ENCODE data around the gene ATP8B3.
"Not testable (repeated sequence)": the region's sequence is repeated elsewhere in the genome, so short reads cannot be mapped to it uniquely, and the experiment has no call there.

ATP8B3 gene

DNA sequence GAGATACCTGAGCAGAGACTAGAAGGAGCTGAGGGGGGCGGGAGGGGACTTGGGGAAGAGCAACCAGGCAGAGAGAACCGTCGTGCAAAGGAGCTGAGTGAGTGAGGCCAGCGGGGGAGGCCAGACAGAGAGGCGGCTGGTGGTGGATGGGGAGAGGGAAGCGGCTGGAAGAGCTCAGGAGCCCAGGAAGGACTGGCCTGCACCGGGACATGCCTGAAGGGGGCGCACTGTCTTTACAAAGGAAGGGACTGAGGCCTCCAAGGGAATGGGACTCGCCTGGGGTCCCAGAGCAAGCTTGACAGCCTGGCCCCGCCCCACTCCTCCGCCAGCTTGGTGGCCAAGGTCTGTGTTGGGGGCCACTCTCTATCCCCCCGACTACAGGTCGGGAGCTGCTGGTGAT lies 43.8 kb downstream of the ATP8B3 start:
- no peak for DNase-seq

DNA sequence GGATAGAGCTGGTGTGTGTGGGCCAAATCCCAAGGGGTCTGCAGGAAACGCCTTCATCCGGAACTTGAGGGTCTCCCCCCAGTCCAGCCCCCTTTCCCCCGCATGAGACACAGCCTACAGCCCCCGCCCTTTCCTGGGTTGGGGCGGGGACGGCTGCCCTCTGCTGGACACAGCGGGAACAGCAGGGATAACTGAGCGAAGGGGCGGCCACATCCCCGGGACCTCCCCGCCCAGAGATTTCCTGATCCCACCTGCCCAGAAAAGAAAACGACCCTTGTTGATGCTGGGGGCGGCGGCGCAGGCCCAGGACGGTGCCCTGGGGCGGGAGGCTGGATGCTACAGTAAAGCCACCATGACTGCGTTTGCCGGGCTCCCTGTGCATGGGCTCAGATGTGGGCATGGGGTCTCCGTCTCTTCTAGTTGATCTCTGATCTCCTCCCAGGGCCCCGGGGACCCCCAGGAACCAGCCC lies 44.6 kb downstream of the ATP8B3 start:
- no peak for DNase-seq

DNA sequence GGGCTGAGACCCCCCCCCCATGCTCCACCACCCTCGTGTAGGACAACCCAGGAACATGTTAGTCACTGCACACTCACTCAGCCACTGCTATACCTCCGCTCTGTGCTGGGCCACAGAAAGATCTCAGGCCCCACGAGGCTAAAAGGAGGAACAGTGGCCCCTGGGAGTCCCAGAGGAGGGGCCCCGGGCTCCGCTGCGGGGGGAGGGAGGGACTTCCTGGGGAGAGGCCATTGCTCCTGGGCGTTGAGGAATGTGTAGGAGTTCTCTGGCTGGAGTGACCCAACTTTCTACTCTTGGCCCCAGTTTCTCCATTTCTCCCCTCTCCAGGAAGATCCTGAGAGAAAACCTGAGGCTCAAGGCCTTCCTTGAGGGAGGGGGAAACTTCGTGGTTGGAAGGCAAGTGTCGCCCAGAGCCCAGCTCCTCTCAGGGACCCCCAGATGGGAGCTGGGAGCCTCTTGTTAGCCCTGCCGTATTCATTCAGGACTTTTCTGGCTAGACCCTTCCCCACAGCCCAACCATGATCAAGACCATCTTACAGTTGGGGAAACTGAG lies 45.2 kb downstream of the ATP8B3 start:
- DNase-seq = no peak

DNA sequence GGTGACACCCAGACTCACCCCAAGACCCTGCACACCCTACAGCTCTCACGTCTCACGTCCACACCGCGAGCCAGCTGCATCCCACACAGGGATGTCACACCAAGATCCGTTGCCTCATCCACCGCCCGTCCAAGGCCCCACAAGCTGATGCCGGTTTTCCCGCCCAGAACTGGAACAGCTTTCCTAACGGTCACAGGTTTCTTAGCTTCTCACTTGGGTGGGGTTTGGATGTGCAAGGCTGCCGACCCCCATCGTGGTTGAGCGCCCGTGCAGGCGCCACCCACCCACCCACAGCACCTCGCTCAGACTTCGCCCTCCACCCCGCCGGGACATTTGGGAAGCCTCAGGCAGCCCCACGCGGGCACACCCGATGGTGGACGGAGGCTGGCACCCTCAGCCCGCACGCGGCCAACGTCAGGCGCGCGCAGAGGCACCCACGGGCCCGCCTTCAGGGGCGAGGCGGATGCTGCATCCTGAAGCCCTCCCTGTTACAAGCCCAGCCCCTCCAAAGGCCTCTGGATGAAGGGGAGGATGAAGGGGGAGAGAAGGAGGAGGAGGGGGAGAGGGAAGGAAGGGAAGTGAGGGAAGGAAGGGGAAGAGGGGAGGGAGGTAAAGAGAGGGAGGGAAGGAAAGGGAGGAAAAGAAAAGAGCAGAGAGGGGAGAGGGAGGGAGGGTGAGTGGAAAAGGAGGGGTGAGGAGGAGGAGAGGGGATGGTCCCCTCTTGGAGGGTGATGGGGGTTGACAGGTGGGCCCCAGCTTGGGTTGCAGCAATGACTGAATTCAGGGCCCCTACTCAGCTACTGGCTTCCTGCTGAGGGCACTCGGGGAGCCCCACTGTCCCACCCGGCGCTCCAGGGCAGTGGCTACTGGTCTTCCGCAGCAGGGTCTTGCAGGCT lies 45.9 kb downstream of the ATP8B3 start:
- DNase-seq = no peak

DNA sequence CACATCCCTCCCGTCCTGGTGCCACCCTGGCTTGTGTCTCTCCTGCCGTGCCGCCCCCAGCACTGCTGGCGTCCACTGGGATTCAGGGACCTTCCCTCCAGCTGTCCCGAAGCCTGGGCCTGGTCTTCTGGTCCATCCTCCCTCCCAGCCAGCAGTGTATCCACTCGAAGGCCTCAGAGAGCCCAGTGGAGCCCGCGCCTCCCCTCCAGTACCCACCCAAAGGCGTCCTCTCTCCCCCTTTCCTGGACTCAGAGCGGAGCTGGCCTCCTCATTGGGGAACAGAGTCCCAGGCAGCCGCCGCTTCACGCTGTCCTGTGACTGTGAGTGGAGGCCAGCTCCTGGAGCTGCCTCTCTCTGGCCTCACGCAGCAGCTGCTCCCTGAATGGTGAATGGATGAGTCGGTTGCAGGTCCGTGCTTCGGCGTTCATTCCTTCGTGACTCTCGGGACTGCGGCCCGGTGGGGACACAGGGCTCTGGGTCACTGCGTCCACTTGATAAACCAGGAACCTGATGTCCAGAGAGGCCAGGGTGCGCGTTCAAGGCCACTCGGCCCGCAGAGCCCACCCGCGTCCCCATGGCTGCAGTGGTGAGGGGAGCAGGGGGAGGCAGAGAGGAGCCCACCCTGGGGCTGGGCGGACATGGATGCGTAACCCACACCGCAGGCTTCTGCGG lies 46.7 kb downstream of the ATP8B3 start:
- no peak for DNase-seq

DNA sequence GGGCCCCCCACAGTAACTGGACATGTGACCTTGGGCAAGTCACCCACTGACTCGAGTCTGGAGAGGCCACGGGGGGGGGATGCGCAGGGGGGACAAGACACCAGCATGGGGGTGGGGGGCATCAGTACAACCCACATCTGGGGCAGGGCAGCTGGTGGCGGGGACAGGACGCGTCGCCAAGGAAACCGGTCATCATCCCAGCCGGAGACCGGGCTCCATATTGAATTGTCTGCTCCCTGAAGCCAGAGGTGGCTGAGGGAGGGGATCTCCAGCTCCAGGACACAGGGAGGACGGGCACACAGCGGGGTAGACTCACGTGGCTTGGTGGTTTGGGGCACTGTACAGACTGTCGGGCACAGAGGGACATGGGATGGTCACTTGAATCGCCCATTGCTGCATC lies 47.3 kb downstream of the ATP8B3 start:
- DNase-seq = no peak

DNA sequence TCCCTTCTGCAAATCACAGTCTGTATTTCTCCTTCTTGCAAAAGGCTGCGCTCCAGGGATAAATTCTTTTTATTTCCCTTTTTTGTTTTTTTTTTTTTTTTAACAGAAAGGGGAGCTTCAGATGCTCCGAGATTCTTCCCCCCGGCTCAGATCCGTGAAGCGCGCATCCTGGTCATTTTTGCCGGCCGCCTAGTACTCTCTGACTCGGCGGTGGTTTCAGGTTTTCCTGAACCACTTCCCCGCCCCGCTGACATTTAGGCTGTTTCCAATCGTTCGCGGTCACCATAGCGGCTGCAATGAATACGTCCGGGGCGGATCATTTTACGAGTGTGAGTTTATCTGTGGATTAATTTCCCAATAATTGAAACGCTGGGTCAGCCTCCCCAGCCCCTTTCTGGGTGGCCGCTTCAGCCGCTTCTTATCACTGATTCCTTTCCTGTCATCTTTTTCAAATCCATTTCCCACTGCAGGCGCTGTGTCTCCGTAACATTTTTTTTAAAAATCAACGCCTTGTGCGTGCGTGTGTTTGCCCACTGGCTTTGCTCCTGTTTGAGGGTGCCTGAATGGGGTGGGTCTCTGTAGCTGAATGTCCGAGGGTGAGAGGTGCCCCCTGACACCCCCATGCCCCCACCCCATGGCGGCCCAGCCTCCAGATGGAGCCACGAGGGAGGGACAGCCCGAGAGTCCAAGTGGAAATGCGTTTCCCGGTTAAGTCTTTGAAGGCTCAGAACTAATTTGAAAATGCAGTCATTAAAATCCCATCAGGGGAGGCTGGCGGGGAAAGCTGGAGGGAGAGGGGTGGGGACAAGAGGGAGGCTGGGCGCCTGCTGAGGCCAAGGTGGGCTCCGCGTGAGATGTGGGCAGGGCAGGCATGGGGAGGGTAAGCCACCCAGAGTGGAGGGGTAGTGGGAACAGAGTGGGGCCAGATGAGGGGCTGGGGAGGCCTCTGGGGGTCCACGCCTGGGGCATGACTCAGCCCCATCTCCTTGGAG lies 48.1 kb downstream of the ATP8B3 start:
- DNase-seq = no peak

DNA sequence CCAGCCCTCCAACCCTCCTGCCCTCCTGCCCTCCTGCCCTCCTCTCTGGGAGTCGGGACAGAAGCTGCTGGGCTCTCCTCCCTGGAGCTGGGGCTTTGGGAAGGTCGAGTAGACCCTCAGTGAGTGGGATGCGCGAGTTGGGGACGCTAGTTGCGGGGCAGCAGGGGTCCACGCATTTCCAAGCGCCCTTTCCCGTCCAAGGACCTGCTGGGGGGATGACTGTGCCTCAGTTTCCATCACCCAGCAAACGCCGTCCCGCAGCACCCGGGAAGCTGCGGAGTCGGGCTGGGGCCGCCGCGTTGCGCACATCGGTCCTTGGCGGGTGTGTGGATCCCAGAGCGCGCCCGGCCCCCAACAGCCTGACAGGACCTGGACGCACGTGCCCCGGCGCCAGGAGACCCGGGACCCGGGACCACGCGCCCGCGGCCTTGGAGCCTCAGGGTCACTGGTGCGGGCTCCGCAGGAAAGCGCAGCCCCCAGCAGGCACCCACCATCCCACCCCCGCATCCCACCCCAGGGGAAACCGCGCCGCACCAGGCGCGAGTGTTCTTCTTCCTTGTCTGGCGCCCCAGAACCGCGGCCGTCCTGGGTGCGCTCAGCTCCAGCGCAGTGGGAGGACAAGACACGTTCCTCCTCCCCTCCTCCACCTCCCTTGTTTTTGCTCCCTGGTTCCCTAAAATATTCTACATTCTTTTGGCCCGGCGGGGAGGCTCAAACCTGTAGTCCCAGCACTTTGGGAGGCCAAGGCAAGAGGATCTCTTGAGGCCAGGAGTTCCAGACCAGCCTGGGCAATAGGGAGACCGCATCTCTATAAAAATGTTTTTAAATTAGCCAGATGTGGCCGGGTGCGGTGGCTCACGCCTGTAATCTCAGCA lies 49.6 kb downstream of the ATP8B3 start:
- DNase-seq = no peak

DNA sequence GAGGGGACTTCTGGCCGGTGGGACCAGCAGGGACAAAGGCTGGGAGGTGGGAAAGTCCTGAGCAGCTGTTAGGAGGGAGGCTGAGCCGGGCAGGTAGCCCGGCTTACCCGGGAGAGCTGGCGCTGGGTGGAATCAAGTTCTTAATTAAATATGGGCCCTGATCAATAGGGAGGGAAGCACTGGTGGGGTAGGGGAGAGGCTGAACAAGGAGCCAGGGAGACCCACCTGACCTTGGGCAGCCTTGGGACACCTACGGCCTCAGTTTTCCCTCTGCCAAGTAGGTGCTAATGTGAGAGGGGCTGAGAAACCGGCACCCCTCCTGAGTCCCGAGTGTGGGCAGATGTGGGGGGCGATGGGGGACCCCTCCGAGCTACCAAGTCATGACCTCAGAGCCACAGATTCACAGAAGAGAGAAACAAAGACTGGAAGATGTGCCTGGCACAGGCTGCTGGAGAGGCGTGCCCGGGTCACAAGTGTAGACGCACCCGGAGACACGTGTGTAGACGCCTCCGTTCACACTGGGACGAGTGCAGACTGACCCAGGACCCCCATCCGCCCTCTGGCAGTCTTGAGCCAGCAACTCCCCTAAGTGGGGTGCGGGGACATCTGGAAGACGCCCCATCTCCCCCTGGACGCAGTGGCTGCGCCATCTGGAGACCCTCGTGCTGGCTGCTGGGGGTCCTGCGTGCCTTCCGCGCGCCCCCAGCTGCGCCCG lies 50.4 kb downstream of the ATP8B3 start:
- no peak for DNase-seq

DNA sequence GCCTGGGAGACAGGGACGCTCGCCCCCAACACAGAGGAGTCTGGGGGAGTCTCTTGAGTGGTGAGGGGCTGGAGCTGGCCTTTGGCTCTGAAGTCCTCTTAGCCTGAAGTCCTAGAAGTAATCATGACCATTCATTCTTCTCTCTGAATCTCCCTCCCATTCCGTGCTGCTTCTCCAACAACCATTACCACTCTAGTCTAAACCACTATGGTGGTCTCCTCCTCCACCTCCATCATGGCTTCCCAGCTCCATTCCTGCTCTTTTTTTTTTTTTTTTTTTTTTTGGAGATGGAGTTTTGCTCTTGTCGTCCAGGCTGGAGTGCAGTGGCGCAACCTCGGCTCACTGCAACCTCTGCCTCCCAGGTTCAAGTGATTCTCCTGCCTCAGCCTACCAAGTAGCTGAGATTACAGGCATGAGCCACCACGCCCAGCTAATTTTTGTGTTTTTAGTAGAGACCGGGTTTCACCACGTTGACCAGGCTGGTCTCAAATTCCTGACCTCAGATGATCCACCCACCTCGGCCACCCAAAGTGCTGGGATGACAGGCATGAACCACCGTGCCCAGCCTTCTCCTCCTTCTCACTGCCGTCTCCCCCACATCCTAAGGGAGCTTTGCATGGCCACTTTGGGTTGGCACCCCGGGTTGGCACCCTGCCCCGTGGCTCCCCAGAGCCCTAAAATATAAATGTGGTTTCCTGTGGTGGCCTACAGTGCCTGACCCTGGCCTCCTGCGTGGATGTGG lies 51.1 kb downstream of the ATP8B3 start:
- not testable (repeated sequence) for DNase-seq

DNA sequence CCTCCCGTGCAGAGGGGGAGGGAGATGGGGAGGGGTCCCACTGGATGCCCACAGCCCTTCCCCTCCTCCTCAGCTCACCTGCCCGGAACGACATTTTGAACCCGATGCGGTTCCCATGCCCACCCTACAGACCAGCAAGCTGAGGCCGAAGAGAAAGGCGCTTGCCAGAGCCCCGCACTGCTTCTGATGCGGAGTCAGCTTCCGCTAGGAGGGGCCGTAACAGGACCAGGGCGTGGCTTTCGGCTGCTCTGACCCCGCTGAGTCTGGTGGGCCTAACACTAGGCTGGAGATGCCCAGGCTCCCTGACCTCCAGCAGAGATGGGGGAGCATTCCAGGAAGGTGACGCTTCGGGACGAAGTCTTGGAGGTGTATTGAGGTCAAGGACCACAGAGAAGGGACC lies 52.1 kb downstream of the ATP8B3 start:
- no peak for DNase-seq

DNA sequence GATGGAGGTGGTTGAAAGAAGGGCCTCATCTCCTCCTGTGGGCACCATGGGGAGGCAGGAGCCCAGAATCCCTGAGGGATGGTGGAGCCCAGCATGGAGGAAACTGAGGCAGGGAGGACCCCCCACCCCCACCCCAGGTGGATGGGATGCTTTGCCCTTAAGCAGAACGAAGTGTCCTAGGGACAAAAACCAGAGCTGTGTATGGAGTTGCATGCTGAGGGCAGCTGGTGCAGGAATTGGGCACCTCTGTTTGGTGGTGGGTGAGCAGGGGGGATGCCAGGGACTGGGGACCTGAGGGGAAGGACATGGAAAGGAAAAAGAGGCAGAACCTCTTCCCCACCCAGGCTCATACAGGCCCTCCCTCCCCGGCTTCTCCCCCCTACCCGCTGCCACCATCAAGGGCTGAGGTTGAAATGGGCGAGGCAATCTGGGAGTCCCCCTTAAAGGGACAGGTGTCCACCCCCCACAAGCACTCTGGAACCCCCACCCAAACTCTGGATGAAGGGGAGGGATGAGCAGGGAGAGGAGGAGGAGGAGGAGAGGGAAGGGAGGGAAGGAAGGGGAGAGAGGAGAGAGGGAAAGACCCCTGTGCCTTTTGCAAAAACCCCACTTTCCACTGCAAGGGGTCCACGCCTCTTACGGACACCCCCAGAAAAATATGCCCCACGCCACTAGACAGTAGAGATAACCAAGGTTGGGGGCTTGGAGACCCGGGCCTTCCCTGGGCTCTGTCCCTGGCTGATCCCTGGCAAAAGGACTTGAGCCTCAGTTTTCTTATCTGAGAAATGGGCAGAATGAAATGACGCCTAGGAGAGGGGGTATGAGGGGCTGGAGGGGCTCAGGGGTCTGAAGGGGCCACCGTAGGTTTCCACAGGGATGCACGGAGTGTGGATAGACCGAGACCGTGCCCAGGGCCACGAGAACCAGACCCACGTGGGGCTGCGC lies 52.8 kb downstream of the ATP8B3 start:
- DNase-seq = no peak

DNA sequence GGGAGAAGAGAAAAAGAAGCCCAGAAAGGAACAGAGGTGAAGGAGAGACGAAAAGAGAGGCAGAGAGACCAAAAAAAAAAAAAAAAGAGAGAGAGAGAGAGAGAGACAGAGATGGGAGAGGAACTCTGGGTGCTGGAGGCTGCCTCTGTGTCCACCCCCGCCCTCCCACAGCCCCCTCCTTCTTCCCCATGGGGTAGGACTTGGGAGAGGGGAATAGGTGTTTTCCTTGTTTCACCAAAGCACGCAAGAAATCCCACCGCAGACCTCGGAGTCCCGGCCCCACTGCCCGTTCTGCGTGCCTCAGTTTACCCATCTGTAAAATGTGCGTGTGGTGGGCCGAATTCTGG lies 53.9 kb downstream of the ATP8B3 start:
- no peak for DNase-seq

DNA sequence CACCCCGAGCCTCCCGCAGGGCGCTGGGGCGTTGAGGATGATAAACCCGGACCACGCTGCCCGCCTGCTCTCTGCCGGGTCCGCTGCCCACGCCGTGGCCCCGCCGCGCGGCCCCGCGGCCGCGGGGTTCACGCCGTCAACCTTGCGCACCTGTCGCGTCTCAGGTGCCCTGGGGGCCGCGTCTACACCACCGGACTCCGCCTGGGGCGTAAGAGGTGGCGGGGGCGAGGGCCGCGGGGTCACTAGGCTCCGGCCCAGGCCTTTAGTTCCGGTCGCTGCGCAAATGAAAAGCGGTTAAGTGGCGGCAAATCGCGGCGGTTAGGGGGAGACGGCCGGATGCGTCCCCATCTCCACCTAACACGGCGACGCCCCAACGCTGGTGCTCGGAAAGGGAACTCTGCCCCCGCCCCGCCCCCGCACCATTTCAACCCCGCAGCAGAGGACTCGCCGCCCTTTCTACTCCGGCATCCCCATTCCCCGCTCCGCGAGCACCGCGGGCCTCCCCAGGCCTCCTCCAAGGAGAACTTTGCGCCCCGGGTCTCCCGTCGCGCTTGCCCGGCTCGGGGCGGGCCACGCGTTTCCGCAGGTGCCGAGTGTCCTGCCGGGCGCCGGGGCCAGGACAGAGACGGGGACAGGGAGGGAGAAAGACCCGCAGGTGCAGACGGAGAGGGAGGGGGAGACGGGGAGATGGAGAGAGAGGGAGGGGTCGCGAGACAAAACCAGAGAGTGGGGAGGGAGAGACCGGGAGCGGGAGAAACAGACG lies 54.4 kb downstream of the ATP8B3 start:
- DNase-seq = no peak

DNA sequence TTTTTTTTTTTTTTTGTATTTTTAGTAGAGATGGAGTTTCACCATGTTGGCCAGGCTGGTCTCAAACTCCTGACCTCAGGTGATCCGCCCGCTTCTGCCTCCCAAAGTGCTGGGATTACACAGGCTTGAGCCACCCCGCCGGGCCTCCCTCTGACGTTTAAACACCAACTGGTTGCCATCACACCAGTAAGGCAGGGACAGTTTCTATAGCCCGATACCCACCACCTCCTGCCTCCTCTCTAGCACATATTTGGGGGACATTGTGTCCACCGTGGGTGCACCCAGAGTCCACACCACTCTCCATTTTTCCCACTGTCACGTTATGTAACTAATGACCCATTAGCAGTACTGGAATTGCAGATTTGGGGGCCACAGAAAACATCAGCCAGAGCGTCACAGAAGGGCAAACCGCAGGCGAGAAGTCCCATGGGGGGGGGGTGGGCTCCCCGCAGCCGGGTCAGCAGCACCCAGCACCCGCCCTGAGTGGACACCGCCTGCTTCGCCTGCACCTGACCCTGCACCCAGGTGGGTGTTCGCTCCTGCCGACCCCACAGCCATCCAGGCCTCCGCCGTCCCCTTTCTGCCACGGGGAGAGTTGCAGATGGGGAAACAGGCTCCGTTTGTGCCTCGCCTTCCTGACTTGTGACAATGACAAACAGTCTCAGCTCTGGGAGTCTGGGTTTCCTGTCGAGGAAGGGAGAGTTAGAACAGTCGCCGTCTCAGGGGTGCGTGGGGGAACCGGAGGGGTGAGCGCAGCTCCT lies 55.2 kb downstream of the ATP8B3 start:
- no peak for DNase-seq

DNA sequence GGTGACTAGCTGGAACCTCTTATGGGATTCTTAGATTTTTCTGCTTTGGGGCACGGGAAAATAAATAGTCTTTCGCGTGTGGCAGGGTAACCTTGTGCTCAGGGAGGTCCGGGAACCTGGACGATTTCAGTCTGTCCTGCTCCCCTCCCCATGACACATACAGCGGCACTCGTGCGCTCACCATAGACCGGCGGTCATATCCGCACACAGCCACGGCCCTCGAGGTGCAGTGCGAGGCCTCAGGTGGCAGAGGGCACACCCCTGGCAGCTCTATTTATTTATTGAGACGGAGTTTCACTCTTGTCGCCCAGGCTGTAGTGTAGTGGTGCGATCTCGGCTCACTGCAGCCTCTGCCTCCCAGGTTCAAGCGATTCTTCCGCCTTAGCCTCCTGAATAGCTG lies 55.8 kb downstream of the ATP8B3 start:
- DNase-seq = no peak

DNA sequence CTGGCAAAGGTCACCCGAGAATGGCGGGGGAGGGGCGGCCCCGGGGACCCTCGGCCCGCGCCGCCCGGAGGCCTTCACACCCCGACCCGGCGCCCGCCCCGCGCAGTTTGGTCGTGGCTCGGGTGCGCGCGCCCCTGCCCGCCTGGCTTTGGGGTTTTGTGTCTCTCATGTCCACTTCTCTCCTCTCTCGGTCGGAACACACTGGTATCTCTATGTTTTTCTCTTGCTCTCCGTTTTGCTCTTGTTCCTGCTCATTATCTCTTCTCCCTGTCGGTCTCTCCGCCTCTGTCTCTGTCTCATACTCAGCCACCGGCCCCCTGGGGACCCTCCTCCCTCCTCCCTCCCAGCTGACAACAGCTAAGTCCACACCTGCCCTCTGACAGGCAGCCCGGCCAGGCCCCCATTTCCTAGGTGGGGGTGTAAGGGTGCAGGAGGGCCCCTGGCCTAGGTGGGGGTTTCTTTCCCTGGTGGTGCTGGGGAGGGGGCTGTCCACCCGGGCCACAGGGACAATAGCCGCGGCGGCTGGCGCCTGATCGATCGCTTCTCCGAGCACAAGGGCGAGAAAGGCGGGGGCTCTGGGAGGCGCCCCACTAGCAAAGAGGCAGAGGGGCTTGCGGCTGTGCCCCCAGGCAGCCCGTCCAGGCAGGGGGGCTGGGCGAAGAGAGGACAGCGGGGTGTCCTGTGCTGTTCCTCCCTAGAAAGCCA lies 56.5 kb downstream of the ATP8B3 start:
- DNase-seq = no peak

Measured in NCI-H1694 treated with DMSO at 0.1 percent for 48 hours (cell line).